Measurements from ENCODE around the gene ELF3. TPM values are rescaled to one million over a fixed set of nuclear protein-coding genes. Genes with fewer than 3 reads are reported as not detected.

The ELF3 gene
- total and polyA plus RNA-seq, 2 of the 13 experiments (the other 11 are each of a cell fraction or from before 2014, with no cell fraction given) = 11.5 to 55.1 TPM

DNA sequence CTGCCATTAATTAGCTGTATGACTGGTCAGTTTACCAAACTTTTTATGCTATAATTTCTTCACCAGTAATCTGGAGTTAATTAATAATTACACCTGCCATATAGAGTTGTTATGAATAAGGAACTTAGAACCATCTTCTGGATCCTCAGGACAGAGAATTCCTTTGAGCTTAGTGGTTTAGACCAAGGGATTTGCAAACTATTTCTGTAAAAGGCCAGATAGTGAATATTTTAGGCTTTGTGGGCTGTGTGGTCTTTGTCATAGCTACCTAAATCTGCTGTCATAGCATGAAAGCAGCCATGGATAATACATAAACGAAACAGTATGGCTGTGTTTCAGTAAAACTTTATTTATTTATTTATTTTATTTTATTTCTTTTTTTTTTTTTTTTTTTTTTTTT, 46.1 kb upstream of the ELF3 start (continued):
- TF ChIP-seq ZNF646 (CRISPR knock-in tag; IDR thresholded peaks at IDR 0.05) = no peak

- no peak for ATAC-seq
- intact Hi-C loops (cut with micrococcal nuclease; ENCODE audit: unreplicated experiment) (no loop called here), in situ Hi-C loops (cut with HindIII; ENCODE audit: extremely low pct_ligation_motif_present, low pct_unique_long_range_greater_than_20kb) (no loop called here)
- Histone ChIP-seq H4K20me1 (ENCODE audit: insufficient read depth, low read length) (no peaks in the 10 kb centered on the region; the same call in 1 of the 2 replicates), H3K9ac (ENCODE audit: insufficient read depth, low read depth, low read length) (no peak overlapping the region), H3K4me1 (ENCODE audit: insufficient read depth, low read length) (no peaks in the 10 kb centered on the region), H3K36me3 (replicated peaks in 1 of 2; ENCODE audit: control insufficient read depth in 1 of 2, insufficient read depth in 2 of 2, low read length in 2 of 2) (peaks cover 11 to 77% of the 10 kb centered on the region in 2 experiments), H3K27me3 (ENCODE audit: control insufficient read depth in 1 of 2, insufficient read depth in 2 of 2, low read length in 2 of 2) (no peaks in the 10 kb centered on the region), H3K4me2 (ENCODE audit: low read depth, low read length) (no peak overlapping the region), H3K79me2 (ENCODE audit: insufficient read depth, low read length) (peaks cover 2% of the 10 kb centered on the region), H3K9me3 (ENCODE audit: low read length) (no peaks in the 10 kb centered on the region), H3K4me3 (replicated peaks in 1 of 3; ENCODE audit: insufficient read depth in 1 of 3, low read depth in 2 of 3, low read length in 3 of 3) (no peak overlapping the region), H3K27ac (ENCODE audit: extremely low read length, insufficient read depth, low read length) (no peak overlapping the region), H2AFZ (ENCODE audit: low read length) (no peak overlapping the region)
- ChIA-PET CTCF (ENCODE audit: low intra/inter-chr PET ratio, low total read pairs) (no interaction called here), POLR2A (no interaction called here)
- no peak for DNase-seq (ENCODE audit: low spot score)
- 95% methylated on average over 5 of the region's 5 CpGs for WGBS (ENCODE audit: low lambda C conversion rate)
- FAIRE-seq = no peak
- TF ChIP-seq CSRNP2 (CRISPR knock-in tag; conservative IDR thresholded peaks at IDR 0.05; ENCODE audit: low read depth) = no peak
- TF ChIP-seq, protein P1, sequence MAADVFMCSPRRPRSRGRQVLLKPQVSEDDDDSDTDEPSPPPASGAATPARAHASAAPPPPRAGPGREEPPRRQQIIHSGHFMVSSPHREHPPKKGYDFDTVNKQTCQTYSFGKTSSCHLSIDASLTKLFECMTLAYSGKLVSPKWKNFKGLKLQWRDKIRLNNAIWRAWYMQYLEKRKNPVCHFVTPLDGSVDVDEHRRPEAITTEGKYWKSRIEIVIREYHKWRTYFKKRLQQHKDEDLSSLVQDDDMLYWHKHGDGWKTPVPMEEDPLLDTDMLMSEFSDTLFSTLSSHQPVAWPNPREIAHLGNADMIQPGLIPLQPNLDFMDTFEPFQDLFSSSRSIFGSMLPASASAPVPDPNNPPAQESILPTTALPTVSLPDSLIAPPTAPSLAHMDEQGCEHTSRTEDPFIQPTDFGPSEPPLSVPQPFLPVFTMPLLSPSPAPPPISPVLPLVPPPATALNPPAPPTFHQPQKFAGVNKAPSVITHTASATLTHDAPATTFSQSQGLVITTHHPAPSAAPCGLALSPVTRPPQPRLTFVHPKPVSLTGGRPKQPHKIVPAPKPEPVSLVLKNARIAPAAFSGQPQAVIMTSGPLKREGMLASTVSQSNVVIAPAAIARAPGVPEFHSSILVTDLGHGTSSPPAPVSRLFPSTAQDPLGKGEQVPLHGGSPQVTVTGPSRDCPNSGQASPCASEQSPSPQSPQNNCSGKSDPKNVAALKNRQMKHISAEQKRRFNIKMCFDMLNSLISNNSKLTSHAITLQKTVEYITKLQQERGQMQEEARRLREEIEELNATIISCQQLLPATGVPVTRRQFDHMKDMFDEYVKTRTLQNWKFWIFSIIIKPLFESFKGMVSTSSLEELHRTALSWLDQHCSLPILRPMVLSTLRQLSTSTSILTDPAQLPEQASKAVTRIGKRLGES (CRISPR knock-in tag; IDR thresholded peaks at IDR 0.05; ENCODE audit: borderline replicate concordance) = no peak
- no peak for TF ChIP-seq ZNF724P (CRISPR knock-in tag; IDR thresholded peaks at IDR 0.05; ENCODE audit: borderline replicate concordance)
- peak; percentile 35; the same call in 1 of the 2 replicates for TF ChIP-seq ZNF121 (CRISPR knock-in tag; IDR thresholded peaks at IDR 0.05)
- TF ChIP-seq, protein P2, sequence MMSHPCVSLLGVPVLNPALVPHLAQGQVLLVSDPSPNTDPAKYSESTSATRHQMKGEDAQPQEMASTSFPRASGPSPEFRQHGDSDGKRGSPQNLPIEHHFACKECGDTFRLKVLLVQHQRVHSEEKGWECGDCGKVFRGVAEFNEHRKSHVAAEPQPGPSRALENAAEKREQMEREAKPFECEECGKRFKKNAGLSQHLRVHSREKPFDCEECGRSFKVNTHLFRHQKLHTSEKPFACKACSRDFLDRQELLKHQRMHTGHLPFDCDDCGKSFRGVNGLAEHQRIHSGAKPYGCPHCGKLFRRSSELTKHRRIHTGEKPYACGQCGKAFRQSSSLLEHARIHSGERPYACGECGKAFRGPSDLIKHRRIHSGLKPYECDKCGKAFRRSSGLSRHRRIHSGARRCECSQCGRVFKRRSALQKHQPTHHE (CRISPR knock-in tag; IDR thresholded peaks at IDR 0.05; ENCODE audit: borderline replicate concordance) = no peak
- no peak for TF ChIP-seq ZNF691 (CRISPR knock-in tag; IDR thresholded peaks at IDR 0.05; ENCODE audit: borderline replicate concordance, low read depth)
- no peak for TF ChIP-seq THAP11 (CRISPR knock-in tag; IDR thresholded peaks at IDR 0.05)
- TF ChIP-seq GPN1 (CRISPR knock-in tag; IDR thresholded peaks at IDR 0.05; ENCODE audit: borderline replicate concordance) = no peak
- no TSS peak for BruUV-seq (replicated peaks)
These were observed 44.2 kb upstream of the ELF3 start for GRCh38 chr1:201966171-201966570.
